HepG2 (cell line): ENCODE measurements around the gene AP2A2.

Experiments
- CERS6 ChIP-seq: sonication (generic); formaldehyde crosslinking; IDR thresholded peaks from 2 replicates; pipeline ENCODE4 v1.5.0; 2020; ENCODE audit warnings: missing genetic modification reagents
- CTCF ChIP-seq: sonication (generic); formaldehyde crosslinking; IDR thresholded peaks from 2 replicates; pipeline ENCODE4 v1.5.0; 2020; ENCODE audit warnings: mild to moderate bottlenecking, missing genetic modification reagents, moderate library complexity
- KMT2A ChIP-seq: sonication (generic); formaldehyde crosslinking; IDR thresholded peaks from 2 replicates; pipeline ENCODE4 v1.4.0; 2020; ENCODE audit warnings: missing genetic modification reagents
- MED1 ChIP-seq: sonication (generic); formaldehyde crosslinking; IDR thresholded peaks from 2 replicates; pipeline ENCODE4 v1.4.0; 2020; ENCODE audit warnings: missing genetic modification reagents
- PHF8 ChIP-seq: sonication (generic); formaldehyde crosslinking; IDR thresholded peaks from 2 replicates; pipeline ENCODE4 v1.5.0; 2020; ENCODE audit warnings: missing genetic modification reagents
- RBAK ChIP-seq: sonication (generic); formaldehyde crosslinking; IDR thresholded peaks from 2 replicates; pipeline ENCODE4 v1.5.1; 2020; ENCODE audit warnings: mild to moderate bottlenecking, missing genetic modification reagents
- TCF12 ChIP-seq, 2 experiments: fragments of 450-650 bp in 1 of 2; sonication (generic) in 1 of 2; formaldehyde crosslinking in 1 of 2; IDR thresholded peaks; 2 replicates each; pipeline versions ENCODE4 v1.6.1 to v1.8.0; 2017 to 2022; ENCODE audit warnings: antibody characterized with exemption in 1 of 2, mild to moderate bottlenecking in 1 of 2, missing genetic modification reagents in 1 of 2, moderate library complexity in 1 of 2
- ZNF138 ChIP-seq: sonication (generic); formaldehyde crosslinking; IDR thresholded peaks from 2 replicates; pipeline ENCODE4 v1.5.0; 2020; ENCODE audit warnings: mild to moderate bottlenecking, low read depth, missing genetic modification reagents

GRCh38 chr11:1010551-1011319 is 85.1 kb downstream of the AP2A2 start:
- no peak for TF ChIP-seq MED1 (CRISPR knock-in tag)
- TF ChIP-seq CTCF (CRISPR knock-in tag), result no peak
- no peak for TF ChIP-seq ZNF138 (CRISPR knock-in tag)
- no peak for TF ChIP-seq CERS6
- no peak for TF ChIP-seq KMT2A (CRISPR knock-in tag)
- TF ChIP-seq TCF12 (IDR thresholded peaks at IDR 0.05), result no peak
- TF ChIP-seq TCF12 (CRISPR knock-in tag; IDR thresholded peaks at IDR 0.05), result no peak
- TF ChIP-seq RBAK (CRISPR knock-in tag), result no peak
- TF ChIP-seq PHF8, result no peak
